Measurements from ENCODE around the gene PRSS35. TPM values are rescaled to one million over a fixed set of nuclear protein-coding genes. Genes with fewer than 3 reads are reported as not detected.
A peak's percentile ranks its signal among the peaks of the same experiment; 100 is the strongest.

The PRSS35 gene
- polyA plus RNA-seq, 1 of the 3 experiments (the other 2 are of a cell fraction), result 0.36 TPM

- Histone ChIP-seq H3K27me3 (ENCODE audit: insufficient read depth) (no peaks in the 10 kb centered on the region), H3K9ac (no peak overlapping the region), H3K9me2 (no peaks in the 10 kb centered on the region), H3F3A (replicated peaks; ENCODE audit: insufficient read depth) (no peaks in the 10 kb centered on the region), H4K20me1 (ENCODE audit: insufficient read depth) (no peaks in the 10 kb centered on the region), H3K79me2 (ENCODE audit: insufficient read depth) (no peaks in the 10 kb centered on the region), H3K9me3 (no peaks in the 10 kb centered on the region), H2AFZ (ENCODE audit: low read depth) (no peak overlapping the region), H3K36me3 (replicated peaks in 1 of 2; ENCODE audit: control insufficient read depth in 1 of 2, insufficient read depth in 2 of 2, low read length in 1 of 2) (no peaks in the 10 kb centered on the region), H3K4me2 (no peak overlapping the region), H3K27ac (ENCODE audit: low read depth in 2 of 2, low read length in 1 of 2) (no peak overlapping the region), H3K4me1 (ENCODE audit: control insufficient read depth in 1 of 2, insufficient read depth in 2 of 2, low read depth in 1 of 2, low read length in 1 of 2) (peaks cover 0 to 11% of the 10 kb centered on the region in 2 experiments; a peak in 2 of 4 replicates), H3K4me3 (ENCODE audit: low read depth in 2 of 2, low read length in 1 of 2) (no peak overlapping the region)
- POLR2A ChIA-PET, result no interaction called here
- peak; percentile 37 for DNase-seq
- peak; percentile 54 for TF ChIP-seq CTCF (IDR thresholded peaks at IDR 0.05)
- no peak for TF ChIP-seq ELF1 (IDR thresholded peaks at IDR 0.05)
- TF ChIP-seq TCF12 (IDR thresholded peaks at IDR 0.05), result 0 out of 2 replicates have a peak, but pooled peaks have one; percentile 9
- TF ChIP-seq RAD21 (IDR thresholded peaks at IDR 0.05; ENCODE audit: low read length), result peak; percentile 52
- TF ChIP-seq RFX5 (IDR thresholded peaks at IDR 0.05; ENCODE audit: low read length), result no peak
- CTCF ChIA-PET, result interaction anchor here (0.6 to 3.3 kb wide), 8 partner anchors 11 to 453 kb away, joined by 3 to 16 read pairs (median 6); partner anchors contain the start of genes DOP1A and UBE3D
- WGBS (ENCODE audit: low lambda C conversion rate), result 74% methylated on average over 4 of the region's 4 CpGs
Observed at GRCh38 chr6:83518816-83519480, 6.6 kb downstream of the PRSS35 start.

- Histone ChIP-seq H3K27ac (ENCODE audit: low read depth in 2 of 2, low read length in 1 of 2) (no peak overlapping the region), H3F3A (replicated peaks; ENCODE audit: insufficient read depth) (no peaks in the 10 kb centered on the region), H3K79me2 (ENCODE audit: insufficient read depth) (no peaks in the 10 kb centered on the region), H4K20me1 (ENCODE audit: insufficient read depth) (no peaks in the 10 kb centered on the region), H3K27me3 (ENCODE audit: insufficient read depth) (no peaks in the 10 kb centered on the region; the same call in 1 of the 2 replicates), H3K4me1 (ENCODE audit: control insufficient read depth in 1 of 2, insufficient read depth in 2 of 2, low read depth in 1 of 2, low read length in 1 of 2) (no peaks in the 10 kb centered on the region; a peak in 1 of 4 replicates), H3K36me3 (replicated peaks in 1 of 2; ENCODE audit: control insufficient read depth in 1 of 2, insufficient read depth in 2 of 2, low read length in 1 of 2) (no peaks in the 10 kb centered on the region), H3K4me3 (ENCODE audit: low read depth in 2 of 2, low read length in 1 of 2) (no peak overlapping the region), H3K9me3 (no peaks in the 10 kb centered on the region), H2AFZ (ENCODE audit: low read depth) (no peak overlapping the region), H3K9ac (no peak overlapping the region), H3K4me2 (no peak overlapping the region), H3K9me2 (no peaks in the 10 kb centered on the region)
- 60% methylated on average over 5 of the region's 5 CpGs for WGBS (ENCODE audit: low lambda C conversion rate)
- DNase-seq, result no peak
- CTCF ChIA-PET, result interaction anchor here (0.6 to 1.0 kb wide), 6 partner anchors 12 to 347 kb away, joined by 3 to 4 read pairs (median 3); no protein-coding TSS in a partner anchor
- POLR2A ChIA-PET, result no interaction called here
- TF ChIP-seq ZBTB33 (IDR thresholded peaks at IDR 0.05; ENCODE audit: borderline replicate concordance, low read depth) (no peak), EP300 (IDR thresholded peaks at IDR 0.05; ENCODE audit: borderline replicate concordance in 1 of 2, low read depth in 1 of 2, low read length in 1 of 2) (no peak), GABPA (IDR thresholded peaks at IDR 0.05; ENCODE audit: low read depth) (no peak), POLR2AphosphoS5 (IDR thresholded peaks at IDR 0.05; ENCODE audit: low read depth, low read length) (no peak), MEF2A (IDR thresholded peaks at IDR 0.05; ENCODE audit: borderline replicate concordance, low read depth) (no peak), TAF1 (IDR thresholded peaks at IDR 0.05; ENCODE audit: borderline replicate concordance, low read depth, low read length) (no peak), SIN3A (IDR thresholded peaks at IDR 0.05; ENCODE audit: borderline replicate concordance, low read depth, low read length) (no peak), RAD21 (IDR thresholded peaks at IDR 0.05; ENCODE audit: low read length) (peak; percentile 45), CTCF (IDR thresholded peaks at IDR 0.05) (peak; percentile 91), CHD2 (IDR thresholded peaks at IDR 0.05; ENCODE audit: low read length, partially characterized antibody) (no peak)
Observed at GRCh38 chr6:83536034-83536646, 23.8 kb downstream of the PRSS35 start.

All from SK-N-SH (cell line).